GM20000 (cell line): ENCODE results near the gene MAPKBP1.

Experiments used
- DNase-seq: peaks from one replicate; pipeline ENCODE4 v3.0.0; 2012; ENCODE audit warnings: low spot score
- CTCF ChIP-seq: IDR thresholded peaks from 2 replicates; pipeline ENCODE4 v1.5.1; 2012; ENCODE audit warnings: mild to moderate bottlenecking, control low read depth; ENCODE audit errors: extremely low read depth, missing control alignments

MAPKBP1 gene

GRCh38 chr15:41866872-41867579 is 92.7 kb downstream of the MAPKBP1 start:
- no peak for DNase-seq
- TF ChIP-seq CTCF = no peak

- DNase-seq = no peak
- TF ChIP-seq CTCF = no peak
Observed at GRCh38 chr15:41868321-41868720, 94.0 kb downstream of the MAPKBP1 start.

GRCh38 chr15:41869770-41870688 is 95.7 kb downstream of the MAPKBP1 start:
- no peak for DNase-seq
- no peak for TF ChIP-seq CTCF

- no peak for DNase-seq
- TF ChIP-seq CTCF = no peak
Observed at GRCh38 chr15:41870689-41871081, 96.4 kb downstream of the MAPKBP1 start.

GRCh38 chr15:41871175-41871905 is 97.1 kb downstream of the MAPKBP1 start:
- no peak for TF ChIP-seq CTCF
- no peak for DNase-seq

GRCh38 chr15:41872166-41872747 is 98.0 kb downstream of the MAPKBP1 start:
- DNase-seq = no peak
- TF ChIP-seq CTCF = no peak

GRCh38 chr15:41873711-41874110 is 99.4 kb downstream of the MAPKBP1 start:
- no peak for TF ChIP-seq CTCF
- no peak for DNase-seq
